A549 (cell line): ENCODE measurements around the gene HLA-DRB5. TPM values are rescaled to one million over a fixed set of nuclear protein-coding genes. Genes with fewer than 3 reads are reported as not detected.

ENCODE experiments used
- ATAC-seq, 2 experiments: fragments of 200-7000 bp in 1 of 2; fragments of >200 bp in 1 of 2; cut with Nextera tagmentation in 1 of 2; cut with Tn5 transposase in 1 of 2; 3 replicates each; pipeline versions ENCODE4 v1.8.0 to v1.9.1; 2018 to 2020; ENCODE audit warnings: mild to moderate bottlenecking in 1 of 2, moderate library complexity in 1 of 2
- CTCF ChIA-PET: fragments of 300-600 bp; sonication (Branson Sonifier 250); formaldehyde crosslinking; extraction: SDS; loops from one replicate; lab custom pipeline; 2021; ENCODE audit warnings: antibody characterized with exemption, inconsistent platforms; lab: Yijun Ruan, JAX
- POLR2A ChIA-PET: fragments of 350-600 bp; formaldehyde crosslinking; extraction: SDS; loops from one replicate; lab custom pipeline; 2021; ENCODE audit warnings: antibody characterized with exemption, inconsistent platforms; lab: Yijun Ruan, JAX
- DNase-seq, 2 experiments: peaks; one replicate each; pipeline versions ENCODE4 v3.0.0 to v3.0.0-alpha.2; 2011 to 2016; ENCODE audit warnings: low read depth in 1 of 2, low spot score in 1 of 2
- FAIRE-seq: peaks from 2 replicates; lab custom pipeline; 2011; peaks lifted over from hg19 to GRCh38; lab: Jason Lieb, UNC
- H3K27ac ChIP-seq, 2 experiments: fragments of >200 bp; sonication (Bioruptor Twin); formaldehyde crosslinking; 3 replicates each; pipeline ENCODE4 v1.5.1; 2016 to 2017
- H3K4me1 ChIP-seq: fragments of >200 bp; sonication (Bioruptor Twin); formaldehyde crosslinking; 3 replicates; pipeline ENCODE4 v1.6.1; 2016
- H3K4me2 ChIP-seq: fragments of >200 bp; sonication (Bioruptor Twin); formaldehyde crosslinking; 3 replicates; pipeline ENCODE4 v1.6.1; 2016
- H3K4me3 ChIP-seq: fragments of >200 bp; sonication (Bioruptor Twin); formaldehyde crosslinking; 3 replicates; pipeline ENCODE4 v1.5.1; 2016
- H3K9me3 ChIP-seq: fragments of >200 bp; sonication (Bioruptor Twin); formaldehyde crosslinking; 3 replicates; pipeline ENCODE4 v1.6.1; 2016
- CBX8 ChIP-seq: fragments of 200-600 bp; sonication (generic); IDR thresholded peaks from 2 replicates; pipeline ENCODE4 v1.6.1; 2016
- CEBPB ChIP-seq, 2 experiments: fragments of >200 bp in 1 of 2; sonication (Bioruptor Twin) in 1 of 2; formaldehyde crosslinking in 1 of 2; IDR thresholded peaks; 2 replicates each; pipeline ENCODE4 v1.6.1; 2012 to 2016
- CTCF ChIP-seq: fragments of >200 bp; sonication (Bioruptor Twin); formaldehyde crosslinking; IDR thresholded peaks from 3 replicates; pipeline ENCODE4 v1.5.1; 2016
- EHF ChIP-seq: fragments of 250-450 bp; sonication (Bioruptor Pico); IDR thresholded peaks from 2 replicates; pipeline ENCODE4 v1.5.0; 2020; ENCODE audit warnings: mild to moderate bottlenecking
- HOXA7 ChIP-seq: fragments of 250-450 bp; sonication (Bioruptor Pico); IDR thresholded peaks from 2 replicates; pipeline ENCODE4 v1.5.0; 2020; ENCODE audit warnings: mild to moderate bottlenecking, moderate library complexity
- HOXB5 ChIP-seq: fragments of 250-450 bp; sonication (Bioruptor Pico); IDR thresholded peaks from 2 replicates; pipeline ENCODE4 v1.5.0; 2020; ENCODE audit warnings: mild to moderate bottlenecking, moderate library complexity
- NPAS2 ChIP-seq: fragments of 250-450 bp; sonication (Bioruptor Pico); IDR thresholded peaks from 2 replicates; pipeline ENCODE4 v1.8.0; 2022; ENCODE audit warnings: mild to moderate bottlenecking, moderate library complexity, borderline replicate concordance
- NR3C1 ChIP-seq: fragments of >200 bp; sonication (Bioruptor Twin); formaldehyde crosslinking; IDR thresholded peaks from 3 replicates; pipeline ENCODE4 v1.6.1; 2017
- POLR2AphosphoS2 ChIP-seq: conservative IDR thresholded peaks from 2 replicates; pipeline ENCODE4 v1.6.1; 2012; ENCODE audit warnings: low read length, improper control_type of control experiment, inconsistent platforms
- RCOR1 ChIP-seq: fragments of 150-350 bp; IDR thresholded peaks from 2 replicates; pipeline ENCODE4 v1.6.1; 2014; ENCODE audit warnings: antibody characterized with exemption, low read length, low read depth
- TFCP2L1 ChIP-seq: fragments of 250-450 bp; sonication (Bioruptor Pico); IDR thresholded peaks from 2 replicates; pipeline ENCODE4 v1.5.0; 2021; ENCODE audit warnings: mild to moderate bottlenecking
- ZC3H11A ChIP-seq: fragments of 450-650 bp; IDR thresholded peaks from 2 replicates; pipeline ENCODE4 v1.6.1; 2014; ENCODE audit warnings: antibody characterized with exemption, mild to moderate bottlenecking
- ZFP36 ChIP-seq: fragments of 450-650 bp; IDR thresholded peaks from 2 replicates; pipeline ENCODE4 v1.6.1; 2014; ENCODE audit warnings: borderline replicate concordance; ENCODE audit not compliant: partially characterized antibody
- WGBS: methylation state at CpG from one replicate; pipeline ENCODE4 v1.1.6; 2017; ENCODE audit errors: missing lambda C conversion rate; 5-methylcytosine and 5-hydroxymethylcytosine counted together
- polyA plus RNA-seq, 4 experiments: library from polyadenylated mRNA; depleted of rRNA in 3 of 4; stranded (reverse); fragments of >200 nt; fragmentation: RNase III in 1 of 4; extraction: RNeasy Plus Mini Kit Qiagen cat#74134 plus additional on column Dnase treatment in 1 of 4; gene quantifications; 2 replicates in 3 of 4; 3 replicates in 1 of 4; pipeline ENCODE4 v1.2.3, GENCODE V29; 2011 to 2017
- TF ChIP-seq, protein P1 (sequence below): fragments of 250-450 bp; sonication (Bioruptor Pico); IDR thresholded peaks from 2 replicates; pipeline ENCODE4 v1.5.0; 2021; ENCODE audit warnings: mild to moderate bottlenecking, moderate library complexity, borderline replicate concordance
- TF ChIP-seq, protein P2 (sequence below): fragments of 150-350 bp; IDR thresholded peaks from 2 replicates; pipeline ENCODE4 v1.6.1; 2014; ENCODE audit warnings: low read depth, mild to moderate bottlenecking, low read length

Gene HLA-DRB5
- polyA plus RNA-seq, 2 of the 4 experiments (the other 2 are of a cell fraction): not detected

DNA sequence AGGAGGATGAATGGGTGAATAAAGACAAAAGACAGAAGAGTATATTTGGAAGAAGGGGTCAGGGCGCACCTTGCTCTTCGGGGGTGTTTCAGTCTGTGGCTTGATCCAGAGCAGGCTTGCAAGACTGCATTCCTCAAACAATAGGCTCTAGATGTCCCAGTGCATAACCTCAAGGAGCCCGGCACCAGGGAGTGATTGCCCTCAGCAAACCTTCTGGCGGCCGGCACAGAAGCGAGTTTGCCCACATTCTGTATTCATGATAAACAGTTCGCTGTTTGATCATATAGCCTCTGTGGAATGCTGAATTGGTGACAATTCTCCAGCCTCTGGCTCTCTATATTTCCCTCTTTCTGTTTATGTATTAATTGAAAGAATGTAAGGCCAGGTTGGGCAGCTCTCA is 29.7 kb upstream of the HLA-DRB5 start (continued):
- TF ChIP-seq NR3C1 (no peak), ZC3H11A (no peak), HOXA7 (CRISPR knock-in tag) (no peak)
- TF ChIP-seq, protein P1, sequence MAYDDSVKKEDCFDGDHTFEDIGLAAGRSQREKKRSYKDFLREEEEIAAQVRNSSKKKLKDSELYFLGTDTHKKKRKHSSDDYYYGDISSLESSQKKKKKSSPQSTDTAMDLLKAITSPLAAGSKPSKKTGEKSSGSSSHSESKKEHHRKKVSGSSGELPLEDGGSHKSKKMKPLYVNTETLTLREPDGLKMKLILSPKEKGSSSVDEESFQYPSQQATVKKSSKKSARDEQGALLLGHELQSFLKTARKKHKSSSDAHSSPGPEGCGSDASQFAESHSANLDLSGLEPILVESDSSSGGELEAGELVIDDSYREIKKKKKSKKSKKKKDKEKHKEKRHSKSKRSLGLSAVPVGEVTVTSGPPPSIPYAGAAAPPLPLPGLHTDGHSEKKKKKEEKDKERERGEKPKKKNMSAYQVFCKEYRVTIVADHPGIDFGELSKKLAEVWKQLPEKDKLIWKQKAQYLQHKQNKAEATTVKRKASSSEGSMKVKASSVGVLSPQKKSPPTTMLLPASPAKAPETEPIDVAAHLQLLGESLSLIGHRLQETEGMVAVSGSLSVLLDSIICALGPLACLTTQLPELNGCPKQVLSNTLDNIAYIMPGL (CRISPR knock-in tag): no peak

- TF ChIP-seq CBX8 (no peak), HOXB5 (CRISPR knock-in tag) (no peak)
- Histone ChIP-seq H3K4me3 (no peak overlapping the region), H3K27ac (no peak overlapping the region), H3K9me3 (no peaks in the 10 kb centered on the region), H3K4me2 (no peak overlapping the region), H3K4me1 (no peaks in the 10 kb centered on the region)
- FAIRE-seq: no peak
- WGBS: 16% methylated on average over 12 of the region's 13 CpGs
- DNase-seq: no peak
- ChIA-PET POLR2A (no interaction called here), CTCF (no interaction called here)
- 0 out of 6 replicates have a peak, but pooled peaks of 1 of the 2 experiments have one; percentile 43 for ATAC-seq
Observed at GRCh38 chr6:32558426-32559057, 28.5 kb upstream of the HLA-DRB5 start.

DNA sequence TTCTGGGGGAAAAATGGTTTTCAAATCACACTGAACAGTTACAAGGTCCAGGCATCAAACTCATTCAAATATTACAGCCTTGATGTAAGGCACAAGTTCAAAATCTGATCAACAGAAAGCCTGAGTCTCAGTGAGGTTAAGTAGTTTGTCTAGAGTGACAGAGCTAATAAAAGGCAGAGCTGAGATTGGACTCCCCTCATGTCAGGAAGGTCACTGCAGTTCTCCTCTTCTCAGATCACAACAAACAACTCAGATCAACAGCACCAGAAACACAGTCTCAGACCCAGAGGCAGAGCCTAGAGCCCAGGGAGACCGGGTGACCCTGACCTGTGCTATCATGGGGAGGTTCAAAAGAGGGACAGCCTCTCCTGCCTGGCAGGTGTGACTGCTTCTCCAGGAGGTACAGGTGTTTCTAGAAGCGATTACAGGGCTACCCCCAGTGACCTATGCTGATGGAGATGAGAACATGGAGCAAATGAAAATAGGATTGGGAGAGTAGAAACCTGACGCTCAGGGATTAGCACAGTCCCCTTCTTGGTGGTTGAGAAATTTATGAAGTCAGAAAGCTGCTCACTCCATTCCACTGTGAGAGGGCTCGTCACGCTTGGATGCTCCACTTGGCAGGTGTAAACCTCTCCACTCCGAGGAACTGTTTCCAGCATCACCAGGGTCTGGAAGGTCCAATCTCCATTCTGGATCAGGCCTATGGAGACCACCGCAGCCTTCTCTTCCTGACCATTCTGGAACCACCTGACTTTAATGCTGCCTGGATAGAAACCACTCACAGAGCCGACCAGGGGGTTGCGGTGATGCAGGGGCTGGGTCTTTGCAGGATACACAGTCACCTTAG is 24.3 kb upstream of the HLA-DRB5 start:
- DNase-seq (no peak), ATAC-seq (no peak), FAIRE-seq (no peak)
- Histone ChIP-seq H3K4me3 (no peak overlapping the region), H3K9me3 (no peaks in the 10 kb centered on the region), H3K4me2 (no peak overlapping the region)
- WGBS: 26% methylated on average over 4 of the region's 9 CpGs
- POLR2A ChIA-PET: no interaction called here
- TF ChIP-seq POLR2AphosphoS2 (no peak), CTCF (no peak), CEBPB (IDR thresholded peaks at IDR 0.05) (no peak), NPAS2 (CRISPR knock-in tag) (no peak), HOXA7 (CRISPR knock-in tag) (no peak), ZFP36 (no peak), TFCP2L1 (CRISPR knock-in tag) (no peak), RCOR1 (no peak), EHF (no peak)
- TF ChIP-seq, protein P2, sequence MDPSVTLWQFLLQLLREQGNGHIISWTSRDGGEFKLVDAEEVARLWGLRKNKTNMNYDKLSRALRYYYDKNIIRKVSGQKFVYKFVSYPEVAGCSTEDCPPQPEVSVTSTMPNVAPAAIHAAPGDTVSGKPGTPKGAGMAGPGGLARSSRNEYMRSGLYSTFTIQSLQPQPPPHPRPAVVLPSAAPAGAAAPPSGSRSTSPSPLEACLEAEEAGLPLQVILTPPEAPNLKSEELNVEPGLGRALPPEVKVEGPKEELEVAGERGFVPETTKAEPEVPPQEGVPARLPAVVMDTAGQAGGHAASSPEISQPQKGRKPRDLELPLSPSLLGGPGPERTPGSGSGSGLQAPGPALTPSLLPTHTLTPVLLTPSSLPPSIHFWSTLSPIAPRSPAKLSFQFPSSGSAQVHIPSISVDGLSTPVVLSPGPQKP: no peak
- TF ChIP-seq, all 56 proteins: peak for 0
- CTCF ChIA-PET: no interaction called here
- Histone ChIP-seq H3K27ac (no peak overlapping the region), H3K4me1 (no peaks in the 10 kb centered on the region)
